ENCODE measurements around the gene PDE4B.
"Not testable (repeated sequence)": the region's sequence is repeated elsewhere in the genome, so short reads cannot be mapped to it uniquely, and the experiment has no call there.

The PDE4B gene

GRCh38 chr1:66095190-66095589 lies 302.5 kb downstream of the PDE4B start:
- no peak overlapping the region for H3K4me3 ChIP-seq (ENCODE audit: low read length)
- no peak for DNase-seq (ENCODE audit: low read depth)
- TF ChIP-seq CTCF (conservative IDR thresholded peaks at IDR 0.05; ENCODE audit: low read length) = no peak

- H3K4me3 ChIP-seq (ENCODE audit: low read length); DNase-seq (ENCODE audit: low read depth): not testable (repeated sequence)
Measured at GRCh38 chr1:66100959-66101358, 308.3 kb downstream of the PDE4B start.

GRCh38 chr1:66104076-66104475 lies 311.4 kb downstream of the PDE4B start:
- DNase-seq (ENCODE audit: low read depth); H3K4me3 ChIP-seq (ENCODE audit: low read length): not testable (repeated sequence)

- no peak overlapping the region for H3K4me3 ChIP-seq (ENCODE audit: low read length)
- no peak for DNase-seq (ENCODE audit: low read depth)
- TF ChIP-seq CTCF (conservative IDR thresholded peaks at IDR 0.05; ENCODE audit: low read length) = no peak
Measured at GRCh38 chr1:66108624-66109023, 315.9 kb downstream of the PDE4B start.

GRCh38 chr1:66112744-66113400 lies 320.2 kb downstream of the PDE4B start:
- no peak overlapping the region for H3K4me3 ChIP-seq (ENCODE audit: low read length)
- TF ChIP-seq CTCF (conservative IDR thresholded peaks at IDR 0.05; ENCODE audit: low read length) = no peak
- DNase-seq (ENCODE audit: low read depth) = no peak

GRCh38 chr1:66119148-66119547 lies 326.5 kb downstream of the PDE4B start:
- DNase-seq (ENCODE audit: low read depth) = no peak
- TF ChIP-seq CTCF (conservative IDR thresholded peaks at IDR 0.05; ENCODE audit: low read length) = no peak
- H3K4me3 ChIP-seq (ENCODE audit: low read length) = no peak overlapping the region

GRCh38 chr1:66124670-66125069 lies 332.0 kb downstream of the PDE4B start:
- H3K4me3 ChIP-seq (ENCODE audit: low read length) = no peak overlapping the region
- TF ChIP-seq CTCF (conservative IDR thresholded peaks at IDR 0.05; ENCODE audit: low read length) = no peak
- DNase-seq (ENCODE audit: low read depth) = no peak

- not testable (repeated sequence) for H3K4me3 ChIP-seq (ENCODE audit: low read length); DNase-seq (ENCODE audit: low read depth)
Measured at GRCh38 chr1:66128641-66129040, 335.9 kb downstream of the PDE4B start.

- no peak overlapping the region for H3K4me3 ChIP-seq (ENCODE audit: low read length)
- TF ChIP-seq CTCF (conservative IDR thresholded peaks at IDR 0.05; ENCODE audit: low read length) = no peak
- no peak for DNase-seq (ENCODE audit: low read depth)
Measured at GRCh38 chr1:66132324-66132723, 339.6 kb downstream of the PDE4B start.
